Fibroblast of gingiva (primary cell): ENCODE data around the gene ZNF439.
"Not testable (repeated sequence)": the region's sequence is repeated elsewhere in the genome, so short reads cannot be mapped to it uniquely, and the experiment has no call there.

Source experiments
- DNase-seq: peaks from one replicate; pipeline ENCODE4 v3.0.0-alpha.2; 2011; ENCODE audit warnings: low read depth

The ZNF439 gene

DNA sequence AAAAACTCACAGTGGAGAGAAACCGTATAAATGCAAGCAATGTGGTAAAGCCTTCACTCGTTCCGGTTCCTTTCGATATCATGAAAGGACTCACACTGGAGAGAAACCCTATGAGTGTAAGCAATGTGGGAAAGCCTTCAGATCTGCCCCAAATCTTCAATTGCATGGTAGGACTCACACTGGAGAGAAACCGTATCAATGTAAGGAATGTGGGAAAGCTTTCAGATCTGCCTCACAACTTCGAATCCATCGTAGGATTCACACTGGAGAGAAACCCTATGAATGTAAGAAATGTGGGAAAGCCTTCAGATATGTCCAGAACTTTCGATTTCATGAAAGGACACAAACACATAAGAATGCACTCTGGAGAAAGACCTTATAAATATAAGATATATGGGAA is 19.7 kb downstream of the ZNF439 start:
- no peak for DNase-seq

DNA sequence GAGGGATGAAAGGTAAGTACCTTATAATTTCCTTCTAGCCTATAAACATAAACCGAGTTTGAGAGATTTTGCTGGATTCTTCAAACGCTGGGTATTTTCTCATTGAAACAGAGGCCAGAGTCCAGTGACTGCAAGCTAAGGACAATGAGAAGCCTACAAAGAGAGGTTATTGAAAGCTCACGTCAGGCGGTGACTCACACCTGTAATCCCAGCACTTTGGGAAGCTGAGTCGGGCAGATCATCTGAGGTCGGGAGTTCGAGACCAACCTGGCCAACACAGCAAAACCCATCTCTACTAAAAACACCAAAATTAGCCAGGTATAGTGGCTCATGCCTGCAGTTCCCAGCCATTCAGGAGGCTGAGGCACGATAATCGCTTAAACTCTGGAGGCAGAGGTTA is 24.1 kb downstream of the ZNF439 start:
- no peak for DNase-seq

DNA sequence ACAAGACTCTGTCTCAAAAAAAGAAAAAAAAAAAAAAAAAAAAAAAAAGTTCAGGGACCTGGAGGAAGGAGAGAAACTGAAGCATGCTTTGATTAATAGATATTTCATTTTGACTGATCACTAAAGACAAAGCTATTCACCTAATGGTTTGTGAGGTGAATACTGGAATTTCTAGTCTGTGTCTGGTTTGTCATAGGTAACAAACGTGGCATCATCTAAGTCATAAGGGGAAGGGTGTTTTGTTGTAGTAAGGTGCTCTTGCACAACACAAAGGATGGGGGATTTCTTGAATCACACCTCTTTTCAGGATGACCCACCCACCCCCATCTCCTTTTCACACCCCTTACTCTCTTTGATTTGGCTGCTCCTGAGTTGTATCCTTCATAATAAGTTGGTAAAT is 25.2 kb downstream of the ZNF439 start:
- no peak for DNase-seq

DNA sequence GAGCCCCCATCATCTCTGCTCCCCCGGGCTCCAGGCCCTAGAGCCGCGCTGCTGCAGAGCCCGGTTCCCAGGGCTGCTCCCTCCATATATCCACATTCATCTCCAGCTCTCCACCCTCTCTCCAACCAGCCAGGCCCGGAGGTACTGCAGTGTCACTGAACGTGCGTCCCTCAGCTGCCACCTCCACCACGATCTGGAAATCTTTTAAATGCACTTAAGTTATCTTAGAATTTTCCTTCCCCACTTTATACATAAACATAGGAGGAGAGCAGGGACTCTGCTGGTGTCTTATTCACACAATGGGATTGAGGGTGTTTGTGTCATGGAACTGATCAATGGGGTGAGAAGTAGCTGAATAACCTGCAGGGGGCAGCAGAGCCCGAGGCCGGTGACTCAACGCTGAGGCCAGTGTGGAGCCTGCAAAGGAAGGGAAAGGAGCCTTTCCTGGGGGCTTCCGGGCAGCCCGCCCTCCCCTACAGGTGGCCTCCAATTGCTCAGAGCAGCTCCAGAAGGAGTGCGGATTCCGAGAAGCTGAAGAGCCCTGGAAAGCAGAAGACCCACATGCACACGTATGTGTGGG is 31.3 kb downstream of the ZNF439 start:
- not testable (repeated sequence) for DNase-seq

GRCh38 chr19:11880598-11880997 is 32.1 kb downstream of the ZNF439 start:
- DNase-seq, result no peak

DNA sequence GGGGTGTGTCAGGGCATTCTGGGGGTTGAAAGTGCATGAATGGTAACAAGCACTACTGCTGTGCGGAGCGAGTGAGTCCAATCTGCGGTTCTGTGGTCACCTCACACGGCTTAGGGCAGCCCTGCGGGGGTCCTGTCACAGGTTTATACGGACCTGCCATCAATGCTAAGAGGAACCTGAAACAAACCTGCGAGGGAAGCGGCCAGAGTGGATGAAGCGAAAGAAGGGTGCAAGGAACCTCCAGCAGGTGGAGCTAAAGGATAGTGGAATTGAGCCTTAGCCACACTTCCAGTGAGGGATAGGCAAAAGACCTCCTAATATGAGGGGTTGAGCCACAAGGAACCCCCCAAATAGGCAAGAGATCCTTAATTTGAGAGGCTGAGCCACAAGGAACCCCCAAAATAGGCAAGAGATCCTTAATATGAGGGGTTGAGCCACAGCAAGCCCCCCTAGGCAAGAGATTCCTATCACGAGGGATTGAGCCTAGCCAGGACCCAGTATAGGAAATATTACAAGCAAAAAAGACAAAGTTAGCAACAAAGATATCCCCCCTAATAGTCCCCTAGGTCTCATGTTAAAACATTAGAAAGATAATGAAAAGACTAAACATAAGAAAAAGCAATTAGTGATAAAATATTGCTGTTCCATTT is 32.8 kb downstream of the ZNF439 start:
- DNase-seq, result peak; percentile 10

DNA sequence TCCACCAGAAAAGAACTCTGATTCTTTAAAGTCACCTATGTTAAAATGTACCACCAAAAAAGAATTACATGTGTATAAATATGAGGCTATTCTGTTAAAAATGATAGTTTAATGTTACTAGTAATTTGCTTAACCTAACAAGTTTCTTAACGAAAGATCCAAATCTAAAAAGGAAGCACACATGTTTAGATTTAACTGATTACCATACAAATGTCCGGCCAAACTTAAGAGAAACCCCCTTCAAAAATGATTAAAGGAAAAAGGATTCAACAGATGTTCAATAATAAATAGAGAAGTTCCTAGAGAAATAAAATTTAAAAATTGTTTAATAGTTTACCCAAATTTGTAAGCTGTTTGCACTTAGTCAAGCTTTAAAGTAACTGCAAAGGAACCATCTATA is 34.1 kb downstream of the ZNF439 start:
- DNase-seq, result no peak

DNA sequence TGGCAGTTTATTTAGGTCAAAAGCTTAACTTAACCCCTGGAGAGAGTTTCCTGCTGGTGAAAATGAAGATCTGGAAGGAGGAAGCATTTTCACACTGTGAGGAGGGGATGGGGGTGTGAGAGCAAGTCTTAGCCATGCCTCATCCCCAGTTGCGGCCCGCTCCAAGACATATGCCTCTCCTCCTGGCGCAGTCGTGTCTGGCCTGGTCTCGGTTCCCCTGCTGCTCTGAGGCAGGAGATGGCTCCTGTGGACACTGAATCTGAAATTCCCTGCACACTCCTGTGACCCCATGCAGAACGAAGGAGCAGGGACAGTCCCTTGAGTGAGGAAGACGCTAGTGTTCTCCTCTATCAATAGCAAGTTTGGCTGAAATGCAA is 38.7 kb downstream of the ZNF439 start:
- DNase-seq, result no peak

- DNase-seq, result peak; percentile 51
These were observed 39.3 kb downstream of the ZNF439 start, which contains the start of gene ZNF69 for GRCh38 chr19:11887611-11888531. Gene ZNF69 (plus strand): TSS chr19:11887782. CDS start chr19:11887924, 142 bp downstream.

GRCh38 chr19:11889901-11890300 is 41.4 kb downstream of the ZNF439 start:
- DNase-seq, result not testable (repeated sequence)

GRCh38 chr19:11890634-11891033 is 42.1 kb downstream of the ZNF439 start:
- DNase-seq, result no peak

- DNase-seq, result no peak
These were observed 46.3 kb downstream of the ZNF439 start for GRCh38 chr19:11894851-11895250.

DNA sequence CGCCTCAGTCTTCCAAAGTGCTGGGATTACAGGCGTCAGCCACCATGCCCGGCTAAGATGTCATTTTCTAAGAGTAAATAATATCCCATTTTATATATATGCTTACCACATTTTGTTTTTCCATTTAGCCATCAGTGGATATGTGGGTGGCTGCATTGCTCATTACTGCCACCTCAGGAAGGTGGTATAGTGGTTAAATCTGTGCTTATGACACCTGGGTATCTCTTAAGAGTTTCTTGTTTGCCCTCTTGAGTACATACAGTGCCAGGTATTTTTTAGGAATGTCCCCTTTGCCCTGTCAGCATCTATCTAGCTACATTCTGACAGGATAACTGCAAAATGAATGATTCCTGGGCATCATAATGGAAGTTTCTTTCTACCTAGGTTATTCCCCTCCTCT is 53.7 kb downstream of the ZNF439 start:
- no peak for DNase-seq

- DNase-seq, result no peak
These were observed 57.4 kb downstream of the ZNF439 start for GRCh38 chr19:11905928-11906327.

DNA sequence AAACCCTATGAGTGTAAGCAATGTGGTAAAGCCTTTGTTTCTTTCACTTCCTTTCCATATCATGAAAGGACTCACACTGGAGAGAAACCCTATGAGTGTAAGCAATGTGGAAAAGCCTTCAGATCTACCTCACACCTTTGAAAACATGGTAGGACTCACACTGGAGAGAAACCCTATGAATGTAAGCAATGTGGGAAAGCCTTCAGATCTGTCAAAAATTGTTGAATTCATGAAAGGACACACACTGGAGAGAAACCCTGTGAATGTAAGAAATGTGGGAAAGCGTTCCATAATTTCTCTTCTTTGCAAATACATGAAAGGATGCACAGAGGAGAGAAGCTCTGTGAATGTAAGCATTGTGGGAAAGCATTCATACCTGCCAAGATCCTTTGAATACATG is 63.4 kb downstream of the ZNF439 start:
- DNase-seq, result not testable (repeated sequence)

DNA sequence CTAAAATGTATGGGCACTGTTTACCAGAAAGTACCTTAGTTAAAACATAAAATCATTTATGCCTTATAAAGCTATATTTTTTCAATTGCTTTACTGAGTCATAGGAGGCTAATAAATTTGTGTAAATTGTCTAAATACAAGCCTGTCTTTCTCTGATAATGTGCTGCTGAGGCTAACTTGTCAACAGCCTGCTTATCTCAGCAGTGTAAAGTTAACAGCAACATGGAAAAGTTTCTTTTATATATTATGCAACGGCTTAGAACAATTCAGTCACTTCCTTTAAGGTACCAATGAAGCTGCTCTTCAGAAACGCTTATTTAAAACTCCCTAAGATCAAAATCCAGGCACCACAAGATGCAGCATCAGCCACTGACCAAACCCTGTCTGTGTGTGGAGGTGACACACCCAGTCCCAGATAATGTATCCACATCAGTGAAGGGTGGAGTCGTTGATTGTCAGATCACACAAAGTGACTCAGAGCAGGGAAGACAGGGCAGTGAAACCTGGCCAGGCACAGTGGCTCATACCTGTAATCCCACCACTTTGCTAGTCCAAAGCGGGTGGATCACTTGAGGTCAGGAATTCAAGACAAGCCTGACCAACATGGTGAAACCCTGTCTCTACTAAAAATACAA is 66.0 kb downstream of the ZNF439 start:
- not testable (repeated sequence) for DNase-seq
